CD4-positive, alpha-beta memory T cell (primary cell): ENCODE results near the gene DNASE2. TPM values are rescaled to one million over a fixed set of nuclear protein-coding genes. Genes with fewer than 3 reads are reported as not detected.
A peak's percentile ranks its signal among the peaks of the same experiment; 100 is the strongest.
"Not testable (repeated sequence)": the region's sequence is repeated elsewhere in the genome, so short reads cannot be mapped to it uniquely, and the experiment has no call there.

Source experiments
- CTCF ChIA-PET: fragments of 350-600 bp; sonication (Branson Sonifier 250); formaldehyde crosslinking; loops from one replicate; lab custom pipeline; 2021; ENCODE audit warnings: inconsistent platforms; ENCODE audit not compliant: partially characterized antibody; lab: Charles Lee
- POLR2A ChIA-PET: fragments of 350-600 bp; sonication (Branson Sonifier 250); formaldehyde crosslinking; loops from one replicate; lab custom pipeline; 2021; ENCODE audit not compliant: partially characterized antibody; lab: Charles Lee
- DNase-seq, 5 donors: peaks; one replicate each; pipeline versions ENCODE4 v3.0.0 to v3.0.0-alpha.2; 2020 to 2022; ENCODE audit warnings: mixed read lengths in 1 of 5
- H3K27ac ChIP-seq: one replicate; pipeline ENCODE4 v1.7.0; 2013; ENCODE audit warnings: low read depth, low read length
- H3K27me3 ChIP-seq: 2 replicates; pipeline ENCODE4 v1.7.0; 2013; ENCODE audit warnings: mild to moderate bottlenecking, low read length, moderate library complexity; ENCODE audit not compliant: insufficient read depth
- H3K36me3 ChIP-seq: 2 replicates; pipeline ENCODE4 v1.7.0; 2013; ENCODE audit warnings: mild to moderate bottlenecking, low read length, moderate library complexity; ENCODE audit not compliant: insufficient read depth
- H3K4me1 ChIP-seq: 2 replicates; pipeline ENCODE4 v1.7.0; 2013; ENCODE audit warnings: mild to moderate bottlenecking, low read length, moderate library complexity; ENCODE audit not compliant: insufficient read depth
- H3K4me3 ChIP-seq, 2 donors: one replicate each; pipeline ENCODE4 v1.7.0; 2013; ENCODE audit warnings: low read length in 2 of 2, mild to moderate bottlenecking in 1 of 2
- H3K9me3 ChIP-seq, 2 donors: one replicate each; pipeline ENCODE4 v1.7.0; 2013; ENCODE audit warnings: low read length in 2 of 2, control low read depth in 1 of 2; ENCODE audit not compliant: control insufficient read depth in 1 of 2
- H3K27ac Mint-ChIP-seq, 7 donors: one replicate each; pipeline ENCODE4 v1.8.0; 2020 to 2021; ENCODE audit warnings: mixed read lengths in 7 of 7, mild to moderate bottlenecking in 6 of 7, inconsistent platforms in 3 of 7, moderate library complexity in 3 of 7
- H3K27me3 Mint-ChIP-seq, 2 donors: one replicate each; pipeline ENCODE4 v1.8.0; 2020 to 2021; ENCODE audit warnings: mixed read lengths in 2 of 2
- H3K36me3 Mint-ChIP-seq, 2 donors: one replicate each; pipeline ENCODE4 v1.8.0; 2020 to 2021; ENCODE audit warnings: mixed read lengths in 2 of 2, inconsistent platforms in 1 of 2, mild to moderate bottlenecking in 1 of 2
- H3K4me1 Mint-ChIP-seq, 4 donors: one replicate each; pipeline ENCODE4 v1.8.0; 2020 to 2021; ENCODE audit warnings: mixed read lengths in 4 of 4, mild to moderate bottlenecking in 1 of 4
- H3K4me3 Mint-ChIP-seq, 8 donors: one replicate each; pipeline ENCODE4 v1.8.0; 2020 to 2021; ENCODE audit warnings: mixed read lengths in 8 of 8, mild to moderate bottlenecking in 7 of 8, moderate library complexity in 6 of 8, inconsistent platforms in 3 of 8
- H3K9me3 Mint-ChIP-seq, 8 donors: one replicate each; pipeline ENCODE4 v1.8.0; 2020 to 2021; ENCODE audit warnings: mixed read lengths in 8 of 8, mild to moderate bottlenecking in 5 of 8, inconsistent platforms in 3 of 8, moderate library complexity in 1 of 8
- intact Hi-C: fragments of 100-400 bp; cut with micrococcal nuclease; formaldehyde crosslinking; loops from one replicate; pipeline ENCODE4 v1.15.1; 2023
- polyA plus RNA-seq, 2 donors: library from polyadenylated mRNA; unstranded; fragments of 300-500 nt; fragmentation: Illumina TruSeq; gene quantifications; one replicate each; pipeline ENCODE4 v1.2.3, GENCODE V29; 2021
- total RNA-seq, 2 experiments: library from RNA; stranded (reverse); gene quantifications; one replicate each; pipeline ENCODE4 v1.2.3, GENCODE V29; 2021

Gene DNASE2
- total and polyA plus RNA-seq, 4 experiments from 2014 or later = 31.6 to 81.8 (median 44.1) TPM

GRCh38 chr19:12896460-12896859, 15.2 kb upstream of the DNASE2 start:
- H3K9me3 Mint-ChIP-seq = no peaks in the 10 kb centered on the region
- H3K4me3 Mint-ChIP-seq = no peak overlapping the region
- H3K27ac ChIP-seq = no peak overlapping the region
- H3K4me1 ChIP-seq = peaks cover 10% of the 10 kb centered on the region
- H3K27ac Mint-ChIP-seq = no peak overlapping the region
- no peaks in the 10 kb centered on the region for H3K27me3 ChIP-seq
- H3K36me3 Mint-ChIP-seq = peaks cover 21 to 40% of the 10 kb centered on the region in 2 donors
- ChIA-PET CTCF (interaction anchor here (1.0 to 1.3 kb wide), 2 partner anchors 11 to 69 kb away, joined by 3 read pairs; no protein-coding TSS in a partner anchor), POLR2A (interaction anchor here (0.9 kb wide), 2 partner anchors 12 to 15 kb away, joined by 3 to 4 read pairs; no protein-coding TSS in a partner anchor)
- peaks cover 2 to 14% (median 8%) of the 10 kb centered on the region in 4 donors for H3K4me1 Mint-ChIP-seq
- H3K36me3 ChIP-seq = peaks cover 31% of the 10 kb centered on the region
- DNase-seq = no peak
- intact Hi-C loops = no loop called here
- H3K9me3 ChIP-seq = no peaks in the 10 kb centered on the region
- no peak overlapping the region for H3K4me3 ChIP-seq
- no peaks in the 10 kb centered on the region for H3K27me3 Mint-ChIP-seq

GRCh38 chr19:12893582-12893981, 12.3 kb upstream of the DNASE2 start:
- intact Hi-C loops = no loop called here
- ChIA-PET CTCF (interaction anchor here (0.6 to 1.6 kb wide), 3 partner anchors 39 to 118 kb away, joined by 3 to 6 read pairs (median 5); no protein-coding TSS in a partner anchor), POLR2A (interaction anchor here (5.0 kb wide), 1 partner anchor 20 kb away, joined by 49 read pairs; no protein-coding TSS in a partner anchor)
- no peak overlapping the region for H3K4me3 ChIP-seq
- no peak for DNase-seq
- no peaks in the 10 kb centered on the region for H3K27me3 ChIP-seq
- no peaks in the 10 kb centered on the region for H3K9me3 ChIP-seq
- Mint-ChIP-seq H3K4me1 (peaks cover 14 to 30% (median 22%) of the 10 kb centered on the region in 4 donors), H3K9me3 (peaks cover 0 to 4% (median 0%) of the 10 kb centered on the region in 8 donors), H3K36me3 (peaks cover 15 to 34% of the 10 kb centered on the region in 2 donors), H3K27ac (peak overlapping the region in 4 of 7 donors; percentile 18 to 68 (median 36)), H3K27me3 (no peaks in the 10 kb centered on the region), H3K4me3 (peak overlapping the region in 7 of 8 donors; percentile 40 to 98 (median 52))
- H3K36me3 ChIP-seq = peaks cover 26% of the 10 kb centered on the region
- peaks cover 19% of the 10 kb centered on the region for H3K4me1 ChIP-seq
- no peak overlapping the region for H3K27ac ChIP-seq

GRCh38 chr19:12891553-12892021, 10.3 kb upstream of the DNASE2 start:
- no peak for DNase-seq
- peak overlapping the region; percentile 84 to 88 for H3K4me3 ChIP-seq

GRCh38 chr19:12890787-12891552, 9.7 kb upstream of the DNASE2 start, which contains the start of gene GCDH:
TSS of gene GCDH (plus strand) at chr19:12891160. CDS start at chr19:12891305, 145 bp downstream.
- Histone ChIP-seq H3K4me1 (peaks cover 22% of the 10 kb centered on the region), H3K27me3 (no peaks in the 10 kb centered on the region), H3K9me3 (no peaks in the 10 kb centered on the region), H3K36me3 (peaks cover 4% of the 10 kb centered on the region), H3K4me3 (peak within 1 kb of the TSS; percentile 84 to 88), H3K27ac (peak within 1 kb of the TSS; percentile 69)
- DNase-seq = peak; percentile 96 to 99 (median 97)
- H3K9me3 Mint-ChIP-seq = peaks cover 0 to 4% (median 0%) of the 10 kb centered on the region in 8 donors
- H3K27ac Mint-ChIP-seq = peak within 1 kb of the TSS; percentile 93 to 99 (median 97)
- H3K27me3 Mint-ChIP-seq = no peaks in the 10 kb centered on the region
- ChIA-PET POLR2A (interaction anchor here (0.7 to 5.0 kb wide), 34 partner anchors 10 to 897 kb away, joined by 3 to 49 read pairs (median 4); partner anchors contain the start of genes CALR, DNASE2, FARSA and GADD45GIP1), CTCF (interaction anchor here (0.9 to 2.3 kb wide), 10 partner anchors 9 to 304 kb away, joined by 3 to 29 read pairs (median 4); partner anchors contain the start of genes DNASE2, FARSA and RNASEH2A)
- peak within 1 kb of the TSS; percentile 97 to 99 (median 99) for H3K4me3 Mint-ChIP-seq
- peaks cover 15 to 24% of the 10 kb centered on the region in 2 donors for H3K36me3 Mint-ChIP-seq
- intact Hi-C loops = loop anchor here (1.0 kb wide), 4 partner anchors 10 to 74 kb away; partner anchors contain the start of genes CALR, DNASE2 and SYCE2
- H3K4me1 Mint-ChIP-seq = peaks cover 14 to 37% (median 25%) of the 10 kb centered on the region in 4 donors

More at GRCh38 chr19:12891553-12892021, 10.3 kb upstream of the DNASE2 start:
- peaks cover 15 to 26% of the 10 kb centered on the region in 2 donors for H3K36me3 Mint-ChIP-seq
- peaks cover 0 to 4% (median 0%) of the 10 kb centered on the region in 8 donors for H3K9me3 Mint-ChIP-seq
- H3K4me1 Mint-ChIP-seq = peaks cover 14 to 32% (median 23%) of the 10 kb centered on the region in 4 donors
- ChIA-PET POLR2A (interaction anchor here (0.7 to 5.0 kb wide), 20 partner anchors 11 to 213 kb away, joined by 3 to 49 read pairs (median 5); partner anchors contain the start of genes CALR, DNASE2, FARSA and GADD45GIP1), CTCF (interaction anchor here (1.1 to 2.3 kb wide), 7 partner anchors 10 to 304 kb away, joined by 3 to 29 read pairs (median 8); partner anchors contain the start of genes DNASE2 and FARSA)
- Histone ChIP-seq H3K36me3 (peaks cover 9% of the 10 kb centered on the region), H3K27ac (peak overlapping the region; percentile 69), H3K4me1 (peaks cover 19% of the 10 kb centered on the region), H3K9me3 (no peaks in the 10 kb centered on the region), H3K27me3 (no peaks in the 10 kb centered on the region)
- peak overlapping the region; percentile 97 to 99 (median 99) for H3K4me3 Mint-ChIP-seq
- H3K27ac Mint-ChIP-seq = peak overlapping the region; percentile 93 to 99 (median 97)
- intact Hi-C loops = loop anchor here (1.0 kb wide), 2 partner anchors 47 to 74 kb away; partner anchors contain the start of gene CALR
- H3K27me3 Mint-ChIP-seq = no peaks in the 10 kb centered on the region

- CTCF ChIA-PET = interaction anchor here (0.7 to 2.3 kb wide), 11 partner anchors 9 to 305 kb away, joined by 3 to 29 read pairs (median 4); partner anchors contain the start of genes DNASE2, FARSA and RNASEH2A
- peak overlapping the region; percentile 97 to 99 (median 99) for H3K4me3 Mint-ChIP-seq
- H3K36me3 ChIP-seq, DNase-seq, H3K27me3 ChIP-seq, H3K9me3 ChIP-seq, H3K27me3 Mint-ChIP-seq, H3K9me3 Mint-ChIP-seq: not testable (repeated sequence)
- peaks cover 14 to 38% (median 25%) of the 10 kb centered on the region in 4 donors for H3K4me1 Mint-ChIP-seq
- Histone ChIP-seq H3K4me3 (peak overlapping the region in 1 of 2 donors; percentile 84), H3K27ac (peak overlapping the region; percentile 69), H3K4me1 (peaks cover 24% of the 10 kb centered on the region)
- peak overlapping the region; percentile 93 to 99 (median 97) for H3K27ac Mint-ChIP-seq
- POLR2A ChIA-PET = interaction anchor here (0.8 to 5.0 kb wide), 31 partner anchors 9 to 898 kb away, joined by 3 to 49 read pairs (median 4); partner anchors contain the start of genes CALR, DNASE2, FARSA and GADD45GIP1
- H3K36me3 Mint-ChIP-seq = peaks cover 15 to 24% of the 10 kb centered on the region in 2 donors
- intact Hi-C loops = loop anchor here (1.0 kb wide), 2 partner anchors 9 to 29 kb away; partner anchors contain the start of genes DNASE2 and SYCE2
Measured at GRCh38 chr19:12890299-12890786, 9.1 kb upstream of the DNASE2 start.

- peaks cover 0 to 7% (median 0%) of the 10 kb centered on the region in 8 donors for H3K9me3 Mint-ChIP-seq
- Histone ChIP-seq H3K36me3 (no peaks in the 10 kb centered on the region), H3K27ac (no peak overlapping the region), H3K4me1 (peaks cover 33% of the 10 kb centered on the region), H3K9me3 (no peaks in the 10 kb centered on the region), H3K27me3 (no peaks in the 10 kb centered on the region), H3K4me3 (no peak overlapping the region)
- no peaks in the 10 kb centered on the region for H3K27me3 Mint-ChIP-seq
- DNase-seq = no peak
- H3K4me3 Mint-ChIP-seq = no peak overlapping the region
- peak overlapping the region in 2 of 7 donors; percentile 35 to 53 for H3K27ac Mint-ChIP-seq
- ChIA-PET CTCF (interaction anchor here (0.7 to 9.0 kb wide), 5 partner anchors 12 to 973 kb away, joined by 3 to 166 read pairs (median 3); no protein-coding TSS in a partner anchor), POLR2A (interaction anchor here (4.3 kb wide), 1 partner anchor 46 kb away, joined by 41 read pairs; the partner anchor contains the start of gene FARSA)
- intact Hi-C loops = loop anchor here (5.0 kb wide), 1 partner anchor 209 kb away; no protein-coding TSS in a partner anchor
- H3K36me3 Mint-ChIP-seq = peaks cover 3 to 9% of the 10 kb centered on the region in 2 donors
- H3K4me1 Mint-ChIP-seq = peaks cover 18 to 42% (median 31%) of the 10 kb centered on the region in 4 donors
Measured at GRCh38 chr19:12888006-12888603, 6.9 kb upstream of the DNASE2 start.
